Neural progenitor cell (in vitro differentiated cells): ENCODE results near the gene ZNF343. TPM values are rescaled to one million over a fixed set of nuclear protein-coding genes. Genes with fewer than 3 reads are reported as not detected.

Source experiments
- DNase-seq: peaks from one replicate; pipeline ENCODE4 v3.0.0-alpha.2; 2016; ENCODE audit warnings: low spot score
- H2AFZ ChIP-seq: fragments of 200-600 bp; sonication (generic); replicated peaks from 2 replicates; pipeline ENCODE4 v1.6.1; 2016; ENCODE audit warnings: antibody characterized with exemption
- H3F3A ChIP-seq: fragments of 200-600 bp; sonication (generic); 2 replicates; pipeline ENCODE4 v1.6.1; 2016; ENCODE audit warnings: antibody characterized with exemption, low read depth
- H3K27ac ChIP-seq: fragments of 200-600 bp; sonication (generic); 2 replicates; pipeline ENCODE4 v1.5.1; 2016; ENCODE audit warnings: mild to moderate bottlenecking
- H3K27me3 ChIP-seq: fragments of 200-600 bp; sonication (generic); 2 replicates; pipeline ENCODE4 v1.6.1; 2016; ENCODE audit warnings: mild to moderate bottlenecking, moderate library complexity
- H3K36me3 ChIP-seq: fragments of 200-600 bp; sonication (generic); 2 replicates; pipeline ENCODE4 v1.5.1; 2016
- H3K4me1 ChIP-seq: fragments of 200-600 bp; sonication (generic); 2 replicates; pipeline ENCODE4 v1.6.1; 2016; ENCODE audit warnings: mixed run types
- H3K4me2 ChIP-seq: fragments of 200-600 bp; sonication (generic); 2 replicates; pipeline ENCODE4 v1.6.1; 2016
- H3K4me3 ChIP-seq: fragments of 200-600 bp; sonication (generic); 2 replicates; pipeline ENCODE4 v1.5.1; 2016
- H3K79me2 ChIP-seq: fragments of 200-600 bp; sonication (generic); 2 replicates; pipeline ENCODE4 v1.6.1; 2016; ENCODE audit warnings: low read depth
- H3K9ac ChIP-seq: fragments of 200-600 bp; sonication (generic); 2 replicates; pipeline ENCODE4 v1.6.1; 2016
- H3K9me3 ChIP-seq: fragments of 200-600 bp; sonication (generic); 2 replicates; pipeline ENCODE4 v1.5.1; 2016; ENCODE audit warnings: low read depth
- H4K20me1 ChIP-seq: fragments of 200-600 bp; sonication (generic); 2 replicates; pipeline ENCODE4 v1.6.1; 2016; ENCODE audit warnings: low read depth
- H3K27ac Mint-ChIP-seq: 3 replicates; pipeline ENCODE4 v1.8.0; 2021; ENCODE audit warnings: mixed read lengths
- H3K27me3 Mint-ChIP-seq: 2 replicates; pipeline ENCODE4 v1.8.0; 2022; ENCODE audit warnings: low read depth, mild to moderate bottlenecking, inconsistent platforms, moderate library complexity, mixed read lengths; ENCODE audit not compliant: insufficient read depth
- H3K36me3 Mint-ChIP-seq: 3 replicates; pipeline ENCODE4 v1.8.0; 2021; ENCODE audit warnings: mixed read lengths
- H3K4me1 Mint-ChIP-seq: 3 replicates; pipeline ENCODE4 v1.8.0; 2021; ENCODE audit warnings: mixed read lengths
- H3K4me3 Mint-ChIP-seq: 3 replicates; pipeline ENCODE4 v1.8.0; 2021; ENCODE audit warnings: mild to moderate bottlenecking, moderate library complexity, mixed read lengths
- H3K9me3 Mint-ChIP-seq: 3 replicates; pipeline ENCODE4 v1.8.0; 2020; ENCODE audit warnings: mixed read lengths
- CTCF ChIP-seq: fragments of 200-600 bp; sonication (generic); IDR thresholded peaks from 2 replicates; pipeline ENCODE4 v1.5.1; 2017; ENCODE audit warnings: antibody characterized with exemption, mild to moderate bottlenecking
- EZH2 ChIP-seq: fragments of 200-600 bp; sonication (generic); IDR thresholded peaks from 2 replicates; pipeline ENCODE4 v1.6.1; 2017; ENCODE audit warnings: antibody characterized with exemption, mild to moderate bottlenecking, moderate library complexity
- EZH2phosphoT487 ChIP-seq: fragments of 200-600 bp; sonication (generic); IDR thresholded peaks from 2 replicates; pipeline ENCODE4 v1.6.1; 2017; ENCODE audit warnings: antibody characterized with exemption
- total RNA-seq: library from RNA; depleted of rRNA; stranded (reverse); fragments of >200 nt; gene quantifications from 2 replicates; pipeline ENCODE4 v1.2.3, GENCODE V29; 2015; ENCODE audit warnings: low replicate concordance

ZNF343 gene
- total RNA-seq, 1 donor from 2014 or later = 7.4 TPM

- Histone ChIP-seq H3K4me2 (peak overlapping the region; percentile 100), H4K20me1 (peaks cover 77% of the 10 kb centered on the region), H3K36me3 (peaks cover 31% of the 10 kb centered on the region), H3K27me3 (no peaks in the 10 kb centered on the region), H3K4me3 (peak overlapping the region; percentile 88), H3F3A (peaks cover 39% of the 10 kb centered on the region), H3K27ac (no peak overlapping the region), H3K4me1 (peaks cover 13% of the 10 kb centered on the region), H3K79me2 (peaks cover 71% of the 10 kb centered on the region), H2AFZ (no peak overlapping the region), H3K9me3 (no peaks in the 10 kb centered on the region), H3K9ac (no peak overlapping the region)
- TF ChIP-seq EZH2 (no peak), CTCF (no peak), EZH2phosphoT487 (no peak)
- DNase-seq = no peak
- H3K4me3 Mint-ChIP-seq = peak overlapping the region; percentile 54
- peaks cover 28% of the 10 kb centered on the region for H3K4me1 Mint-ChIP-seq
- H3K27ac Mint-ChIP-seq = no peak overlapping the region
- H3K9me3 Mint-ChIP-seq = no peaks in the 10 kb centered on the region
- peaks cover 43% of the 10 kb centered on the region for H3K36me3 Mint-ChIP-seq
- H3K27me3 Mint-ChIP-seq = peaks cover 13% of the 10 kb centered on the region
These were observed 41.3 kb downstream of the ZNF343 start for GRCh38 chr20:2467412-2467811.

DNA sequence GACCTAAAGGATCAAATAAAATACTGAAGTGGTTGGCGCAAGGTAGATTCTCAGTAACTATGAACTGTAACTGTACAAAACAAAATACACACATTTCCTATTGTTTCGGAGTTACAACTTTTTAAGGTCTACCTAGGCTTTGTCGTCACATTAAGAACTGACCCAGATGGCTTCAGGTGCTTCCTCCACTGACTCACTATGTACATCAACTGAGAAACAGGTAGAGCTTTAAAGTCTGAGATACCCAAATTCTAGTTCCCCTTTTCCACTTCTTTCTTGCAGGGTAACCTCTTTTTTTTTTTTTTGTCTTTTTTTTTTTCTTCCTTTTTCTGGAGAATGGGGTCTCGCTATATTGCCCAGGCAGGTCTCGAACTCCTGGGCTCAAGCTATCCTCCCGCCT, 43.6 kb downstream of the ZNF343 start:
- H3K4me3 ChIP-seq = no peak overlapping the region
- H3K27ac Mint-ChIP-seq = no peak overlapping the region
- H3K9ac ChIP-seq = no peak overlapping the region
- peaks cover 65% of the 10 kb centered on the region for H3K79me2 ChIP-seq
- H3K27me3 ChIP-seq = no peaks in the 10 kb centered on the region
- no peak overlapping the region for H3K4me2 ChIP-seq
- no peaks in the 10 kb centered on the region for H3K9me3 Mint-ChIP-seq
- H4K20me1 ChIP-seq = peaks cover 86% of the 10 kb centered on the region
- no peak for TF ChIP-seq EZH2phosphoT487
- H3K36me3 Mint-ChIP-seq = peaks cover 56% of the 10 kb centered on the region
- no peaks in the 10 kb centered on the region for H3K9me3 ChIP-seq
- H2AFZ ChIP-seq = no peak overlapping the region
- DNase-seq = no peak
- H3F3A ChIP-seq = peaks cover 55% of the 10 kb centered on the region
- peaks cover 6% of the 10 kb centered on the region for H3K27me3 Mint-ChIP-seq
- peaks cover 51% of the 10 kb centered on the region for H3K36me3 ChIP-seq
- H3K4me1 ChIP-seq = peaks cover 13% of the 10 kb centered on the region
- no peak overlapping the region for H3K27ac ChIP-seq
- no peak overlapping the region for H3K4me3 Mint-ChIP-seq
- peaks cover 22% of the 10 kb centered on the region for H3K4me1 Mint-ChIP-seq

- no peaks in the 10 kb centered on the region for H3K9me3 ChIP-seq
- H3K9ac ChIP-seq = no peak overlapping the region
- Mint-ChIP-seq H3K27ac (no peak overlapping the region), H3K9me3 (no peaks in the 10 kb centered on the region), H3K4me1 (peaks cover 14% of the 10 kb centered on the region), H3K36me3 (peaks cover 54% of the 10 kb centered on the region), H3K27me3 (peaks cover 3% of the 10 kb centered on the region), H3K4me3 (no peak overlapping the region)
- no peaks in the 10 kb centered on the region for H3K27me3 ChIP-seq
- H3K4me1 ChIP-seq = peaks cover 9% of the 10 kb centered on the region
- H2AFZ ChIP-seq = no peak overlapping the region
- H3F3A ChIP-seq = peaks cover 67% of the 10 kb centered on the region
- H3K36me3 ChIP-seq = peaks cover 54% of the 10 kb centered on the region
- peaks cover 73% of the 10 kb centered on the region for H4K20me1 ChIP-seq
- H3K27ac ChIP-seq = no peak overlapping the region
- H3K4me3 ChIP-seq = no peak overlapping the region
- TF ChIP-seq EZH2 = no peak
- no peak for TF ChIP-seq CTCF
- TF ChIP-seq EZH2phosphoT487 = no peak
- no peak for DNase-seq
- peaks cover 52% of the 10 kb centered on the region for H3K79me2 ChIP-seq
- no peak overlapping the region for H3K4me2 ChIP-seq
These were observed 44.9 kb downstream of the ZNF343 start for GRCh38 chr20:2463616-2464365.

DNA sequence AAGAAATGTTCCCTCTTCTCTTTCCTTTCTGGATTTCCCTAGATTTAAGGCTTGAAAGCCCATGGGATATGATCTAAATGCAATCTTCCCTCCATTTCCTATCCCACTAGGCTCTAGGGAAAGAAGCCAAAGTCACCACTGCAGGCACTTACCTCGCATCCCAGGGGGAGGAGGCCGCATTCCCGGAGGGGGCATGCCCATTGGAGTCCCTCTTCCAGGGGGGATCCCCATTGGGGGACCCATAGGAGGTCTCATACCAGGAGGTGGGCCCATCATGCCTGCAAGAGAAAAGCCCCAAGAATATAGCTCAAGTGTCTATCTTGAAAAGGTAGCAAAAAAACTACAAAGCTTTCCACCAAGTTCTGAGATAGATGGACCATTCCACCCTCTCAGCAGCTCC, 46.2 kb downstream of the ZNF343 start:
- no peak for DNase-seq
- H3K4me3 ChIP-seq = no peak overlapping the region
- H3K27me3 Mint-ChIP-seq = peaks cover 3% of the 10 kb centered on the region
- no peaks in the 10 kb centered on the region for H3K9me3 ChIP-seq
- no peak overlapping the region for H3K4me3 Mint-ChIP-seq
- H3K27ac ChIP-seq = no peak overlapping the region
- H3K79me2 ChIP-seq = peaks cover 39% of the 10 kb centered on the region
- no peak overlapping the region for H3K9ac ChIP-seq
- peaks cover 54% of the 10 kb centered on the region for H3K36me3 ChIP-seq
- H3K4me2 ChIP-seq = no peak overlapping the region
- TF ChIP-seq CTCF = no peak
- TF ChIP-seq EZH2phosphoT487 = no peak
- TF ChIP-seq EZH2 = no peak
- no peak overlapping the region for H2AFZ ChIP-seq
- H4K20me1 ChIP-seq = peaks cover 60% of the 10 kb centered on the region
- H3K27ac Mint-ChIP-seq = no peak overlapping the region
- peaks cover 46% of the 10 kb centered on the region for H3K36me3 Mint-ChIP-seq
- peaks cover 2% of the 10 kb centered on the region for H3K4me1 Mint-ChIP-seq
- H3F3A ChIP-seq = peaks cover 79% of the 10 kb centered on the region
- H3K9me3 Mint-ChIP-seq = no peaks in the 10 kb centered on the region
- no peaks in the 10 kb centered on the region for H3K27me3 ChIP-seq
- no peaks in the 10 kb centered on the region for H3K4me1 ChIP-seq
